K562 (cell line): Measurements from ENCODE around the gene MGA. TPM values are rescaled to one million over a fixed set of nuclear protein-coding genes. Genes with fewer than 3 reads are reported as not detected.

ENCODE experiments used
- ARID1B ChIP-seq: fragments of 450-650 bp; IDR thresholded peaks from 2 replicates; pipeline ENCODE4 v1.6.1; 2016; ENCODE audit warnings: antibody characterized with exemption, mild to moderate bottlenecking, inconsistent platforms
- ATF7 ChIP-seq: fragments of 450-650 bp; IDR thresholded peaks from 2 replicates; pipeline ENCODE4 v1.7.1; 2014; ENCODE audit warnings: mild to moderate bottlenecking, moderate library complexity
- CEBPG ChIP-seq, 3 experiments: fragments of 200-800 bp in 1 of 3; sonication (Bioruptor generic) in 1 of 3; sonication (generic) in 1 of 3; formaldehyde crosslinking in 1 of 3; IDR thresholded peaks in 2 of 3; conservative IDR thresholded peaks in 1 of 3; 2 replicates each; pipeline versions ENCODE4 v1.6.1 to v1.8.0; 2016 to 2022; ENCODE audit warnings: missing compliant biosample characterization in 2 of 3, missing genetic modification characterization in 2 of 3, mild to moderate bottlenecking in 1 of 3, missing genetic modification reagents in 1 of 3
- CTBP1 ChIP-seq: fragments of 450-650 bp; IDR thresholded peaks from 2 replicates; pipeline ENCODE4 v1.6.1; 2016; ENCODE audit warnings: borderline replicate concordance
- EHMT2 ChIP-seq: fragments of 450-650 bp; IDR thresholded peaks from 2 replicates; pipeline ENCODE4 v1.6.1; 2018; ENCODE audit warnings: antibody characterized with exemption
- ELF1 ChIP-seq: fragments of 200-800 bp; sonication (Bioruptor generic); IDR thresholded peaks from 2 replicates; pipeline ENCODE4 v1.6.1; 2016; ENCODE audit warnings: missing genetic modification characterization, missing compliant biosample characterization
- HMBOX1 ChIP-seq: sonication (generic); IDR thresholded peaks from 2 replicates; pipeline ENCODE4 v1.6.1; 2016
- ILF3 ChIP-seq: fragments of 450-650 bp; IDR thresholded peaks from 2 replicates; pipeline ENCODE4 v1.6.1; 2018; ENCODE audit warnings: antibody characterized with exemption, mild to moderate bottlenecking, moderate library complexity, borderline replicate concordance
- MTA3 ChIP-seq: fragments of 450-650 bp; formaldehyde crosslinking; IDR thresholded peaks from 2 replicates; pipeline ENCODE4 v1.6.1; 2017; ENCODE audit warnings: mild to moderate bottlenecking, borderline replicate concordance
- NBN ChIP-seq: fragments of 450-650 bp; IDR thresholded peaks from 2 replicates; pipeline ENCODE4 v1.6.1; 2016; ENCODE audit warnings: low read depth, mild to moderate bottlenecking
- PRDM10 ChIP-seq: fragments of 450-650 bp; IDR thresholded peaks from 2 replicates; pipeline ENCODE4 v1.6.1; 2018; ENCODE audit not compliant: partially characterized antibody
- STAT5A ChIP-seq: IDR thresholded peaks from 2 replicates; pipeline ENCODE4 v1.6.1; 2012; ENCODE audit warnings: low read length, inconsistent platforms, borderline replicate concordance
- TBL1XR1 ChIP-seq, 2 experiments: IDR thresholded peaks; 2 replicates each; pipeline ENCODE4 v1.6.1; 2012; ENCODE audit warnings: improper control_type of control experiment in 2 of 2, low read length in 2 of 2, mild to moderate bottlenecking in 1 of 2
- YY1 ChIP-seq, 3 experiments: IDR thresholded peaks; 2 replicates each; pipeline ENCODE4 v1.6.1; 2011; ENCODE audit warnings: low read length in 2 of 3, mild to moderate bottlenecking in 2 of 3, moderate library complexity in 2 of 3, borderline replicate concordance in 1 of 3, control low read depth in 1 of 3, low read depth in 1 of 3; ENCODE audit not compliant: insufficient read depth in 3 of 3, insufficient replicate concordance in 2 of 3, control insufficient read depth in 1 of 3, insufficient read length in 1 of 3; ENCODE audit errors: extremely low read depth in 1 of 3
- ZEB2 ChIP-seq: fragments of 450-650 bp; IDR thresholded peaks from 2 replicates; pipeline ENCODE4 v1.6.1; 2016
- ZNF232 ChIP-seq: sonication (generic); formaldehyde crosslinking; IDR thresholded peaks from 2 replicates; pipeline ENCODE4 v1.8.0; 2022; ENCODE audit warnings: mild to moderate bottlenecking, missing genetic modification reagents
- polyA plus RNA-seq, 8 experiments: library from polyadenylated mRNA; depleted of rRNA in 4 of 8; stranded (reverse) in 5 of 8; unstranded in 3 of 8; fragments of >200 nt; fragmentation: Nextera tagmentation in 2 of 8; fragmentation: Illumina TruSeq in 1 of 8; extraction: Ambion mirVana in 2 of 8; extraction: Trizol in 1 of 8; gene quantifications; 2 replicates each; pipeline versions ENCODE4 v1.2.1 to v1.2.3, GENCODE V29; 2011 to 2014; ENCODE audit warnings: inconsistent platforms in 1 of 8, missing spikeins in 1 of 8
- total RNA-seq, 7 experiments: library from RNA; depleted of rRNA in 6 of 7; stranded (reverse); fragments of >200 nt in 6 of 7; fragmentation: Illumina TruSeq in 2 of 7; extraction: Trizol in 2 of 7; gene quantifications; 2 replicates each; pipeline versions ENCODE4 v1.2.1 to v1.2.3, GENCODE V29; 2011 to 2021; ENCODE audit warnings: low replicate concordance in 1 of 7
- TF ChIP-seq, protein P1 (sequence below): fragments of 450-650 bp; IDR thresholded peaks from 2 replicates; pipeline ENCODE4 v1.7.1; 2018; ENCODE audit warnings: mild to moderate bottlenecking, low read depth; ENCODE audit not compliant: partially characterized antibody

The MGA gene
- total and polyA plus RNA-seq, 9 of the 15 experiments (the other 6 are each of a cell fraction or from before 2014, with no cell fraction given), result 4.7 to 56.1 (median 21.1) TPM

DNA sequence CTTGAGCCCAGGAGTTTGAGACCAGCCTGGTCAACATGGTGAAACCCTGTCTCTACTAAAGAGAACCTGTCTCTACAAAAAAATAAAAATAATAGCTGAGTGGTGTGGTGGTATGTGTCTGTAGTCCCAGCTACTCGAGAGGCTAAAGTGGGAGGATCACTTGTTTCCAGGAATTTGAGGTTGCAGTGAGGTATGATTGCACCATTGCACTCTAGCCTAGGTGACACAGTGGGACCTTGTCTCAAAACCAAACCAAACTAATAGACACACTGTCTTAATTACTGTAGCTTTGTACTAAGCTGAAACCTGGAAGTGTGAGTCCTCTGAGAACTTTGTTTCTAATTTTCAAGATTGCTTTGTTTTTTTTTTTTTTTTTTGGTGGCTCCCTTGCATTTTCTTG lies 30.4 kb downstream of the MGA start (continued):
- peak; percentile 35 for TF ChIP-seq PRDM10
- TF ChIP-seq EHMT2, result no peak
- TF ChIP-seq ZNF232 (CRISPR knock-in tag), result no peak
- peak; percentile 68 for TF ChIP-seq STAT5A
- 0 out of 2 replicates have a peak, but pooled peaks have one; percentile 15 for TF ChIP-seq ELF1
- TF ChIP-seq HMBOX1, result 0 out of 2 replicates have a peak, but pooled peaks have one; percentile 5
- TF ChIP-seq, protein P1, sequence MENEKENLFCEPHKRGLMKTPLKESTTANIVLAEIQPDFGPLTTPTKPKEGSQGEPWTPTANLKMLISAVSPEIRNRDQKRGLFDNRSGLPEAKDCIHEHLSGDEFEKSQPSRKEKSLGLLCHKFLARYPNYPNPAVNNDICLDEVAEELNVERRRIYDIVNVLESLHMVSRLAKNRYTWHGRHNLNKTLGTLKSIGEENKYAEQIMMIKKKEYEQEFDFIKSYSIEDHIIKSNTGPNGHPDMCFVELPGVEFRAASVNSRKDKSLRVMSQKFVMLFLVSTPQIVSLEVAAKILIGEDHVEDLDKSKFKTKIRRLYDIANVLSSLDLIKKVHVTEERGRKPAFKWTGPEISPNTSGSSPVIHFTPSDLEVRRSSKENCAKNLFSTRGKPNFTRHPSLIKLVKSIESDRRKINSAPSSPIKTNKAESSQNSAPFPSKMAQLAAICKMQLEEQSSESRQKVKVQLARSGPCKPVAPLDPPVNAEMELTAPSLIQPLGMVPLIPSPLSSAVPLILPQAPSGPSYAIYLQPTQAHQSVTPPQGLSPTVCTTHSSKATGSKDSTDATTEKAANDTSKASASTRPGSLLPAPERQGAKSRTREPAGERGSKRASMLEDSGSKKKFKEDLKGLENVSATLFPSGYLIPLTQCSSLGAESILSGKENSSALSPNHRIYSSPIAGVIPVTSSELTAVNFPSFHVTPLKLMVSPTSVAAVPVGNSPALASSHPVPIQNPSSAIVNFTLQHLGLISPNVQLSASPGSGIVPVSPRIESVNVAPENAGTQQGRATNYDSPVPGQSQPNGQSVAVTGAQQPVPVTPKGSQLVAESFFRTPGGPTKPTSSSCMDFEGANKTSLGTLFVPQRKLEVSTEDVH, result no peak
- no peak for TF ChIP-seq YY1 (IDR thresholded peaks at IDR 0.05; ENCODE audit: borderline replicate concordance in 1 of 3, control insufficient read depth in 1 of 3, extremely low read depth in 1 of 3, insufficient read depth in 3 of 3, insufficient read length in 1 of 3, insufficient replicate concordance in 2 of 3, low read depth in 1 of 3, low read length in 2 of 3)
- TF ChIP-seq CTBP1, result 0 out of 2 replicates have a peak, but pooled peaks have one; percentile 16
- 0 out of 2 replicates have a peak, but pooled peaks have one; percentile 28 for TF ChIP-seq CEBPG (CRISPR knock-in tag; IDR thresholded peaks at IDR 0.05)
- no peak for TF ChIP-seq CEBPG (tag; conservative IDR thresholded peaks at IDR 0.05 in 1 of 2, IDR thresholded peaks at IDR 0.05 in 1 of 2)
- no peak for TF ChIP-seq ILF3
- peak; percentile 25 for TF ChIP-seq ARID1B
- TF ChIP-seq NBN, result peak; percentile 45; the same call in 1 of the 2 replicates
- 0 out of 2 replicates have a peak, but pooled peaks have one; percentile 48 for TF ChIP-seq ZEB2
- no peak for TF ChIP-seq MTA3
- 0 out of 4 replicates have a peak, but pooled peaks of 1 of the 2 experiments have one; percentile 12 for TF ChIP-seq TBL1XR1 (IDR thresholded peaks at IDR 0.05; ENCODE audit: low read length in 2 of 2)
- TF ChIP-seq ATF7, result 0 out of 2 replicates have a peak, but pooled peaks have one; percentile 15
